ENCODE measurements around the gene PXDN. TPM values are rescaled to one million over a fixed set of nuclear protein-coding genes. Genes with fewer than 3 reads are reported as not detected.

The PXDN gene
- total and polyA plus RNA-seq, 9 of the 15 experiments (the other 6 are each of a cell fraction or from before 2014, with no cell fraction given): 0.49 TPM; not detected in 8

DNA sequence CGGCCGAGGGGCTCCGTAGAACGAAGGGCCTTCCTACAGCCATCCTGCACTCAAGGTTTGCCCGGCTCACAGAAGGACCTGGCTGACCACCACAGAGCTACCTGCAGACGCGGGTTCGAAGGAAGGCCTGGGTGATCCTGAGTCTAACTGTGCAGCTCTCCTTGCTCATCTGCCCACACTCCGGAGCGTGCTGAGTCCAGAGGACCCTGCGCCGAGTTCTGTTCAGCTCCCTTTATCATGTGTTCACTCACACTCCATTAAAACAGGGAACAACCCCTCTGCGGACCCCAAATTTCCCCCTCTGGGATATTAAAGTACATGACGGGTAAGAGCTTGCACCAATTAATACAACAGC lies 138.3 kb downstream of the PXDN start:
- Histone ChIP-seq H3K4me2 (ENCODE audit: insufficient read depth, low read length) (no peak overlapping the region), H3K27me3 (ENCODE audit: control insufficient read depth in 2 of 2, insufficient read depth in 2 of 2, low read length in 2 of 2) (peaks cover 2 to 52% of the 10 kb centered on the region in 2 experiments; a peak in 2 of 5 replicates), H4K20me1 (replicated peaks; ENCODE audit: control insufficient read depth, insufficient read depth, low read length) (no peaks in the 10 kb centered on the region; the same call in 1 of the 2 replicates), H3K27ac (ENCODE audit: extremely low read depth, low read depth, low read length) (no peak overlapping the region), H3K36me3 (ENCODE audit: control insufficient read depth, insufficient read depth, low read length) (no peaks in the 10 kb centered on the region), H3K9me1 (ENCODE audit: control insufficient read depth, insufficient read depth, low read length) (peaks cover 4% of the 10 kb centered on the region), H3K79me2 (ENCODE audit: control insufficient read depth, insufficient read depth, low read length) (no peaks in the 10 kb centered on the region), H3K4me1 (replicated peaks in 1 of 2; ENCODE audit: control insufficient read depth in 2 of 2, insufficient read depth in 2 of 2, low read length in 2 of 2) (peaks cover 0 to 7% of the 10 kb centered on the region in 2 experiments; a peak in 1 of 5 replicates), H3K4me3 (no peak overlapping the region), H2AFZ (ENCODE audit: low read depth, low read length) (no peak overlapping the region), H3K9me3 (replicated peaks; ENCODE audit: control insufficient read depth, insufficient read depth, low read depth, low read length) (no peaks in the 10 kb centered on the region), H3K9ac (ENCODE audit: insufficient read depth in 1 of 2, low read depth in 2 of 2, low read length in 2 of 2) (no peak overlapping the region)
- TF ChIP-seq RBFOX2 (IDR thresholded peaks at IDR 0.05; ENCODE audit: low read depth, low read length): no peak
- TF ChIP-seq BDP1 (IDR thresholded peaks at IDR 0.05; ENCODE audit: insufficient read depth, insufficient read length): no peak
- no peak for TF ChIP-seq E2F5 (CRISPR knock-in tag; IDR thresholded peaks at IDR 0.05)
- TF ChIP-seq, protein P1, sequence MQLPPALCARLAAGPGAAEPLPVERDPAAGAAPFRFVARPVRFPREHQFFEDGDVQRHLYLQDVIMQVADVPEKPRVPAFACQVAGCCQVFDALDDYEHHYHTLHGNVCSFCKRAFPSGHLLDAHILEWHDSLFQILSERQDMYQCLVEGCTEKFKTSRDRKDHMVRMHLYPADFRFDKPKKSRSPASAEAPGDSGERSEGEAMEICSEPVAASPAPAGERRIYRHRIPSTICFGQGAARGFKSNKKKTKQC (CRISPR knock-in tag; IDR thresholded peaks at IDR 0.05): no peak
- ATAC-seq (peak; percentile 31; the same call in 1 of the 3 replicates), FAIRE-seq (no peak), DNase-seq (ENCODE audit: extremely low read depth in 1 of 4, low spot score in 3 of 4) (no peak)
- in situ Hi-C loops (cut with MboI): no loop called here
- 1% methylated on average over 14 of the region's 14 CpGs for WGBS (ENCODE audit: insufficient coverage, low coverage, missing lambda C conversion rate)
- ChIA-PET POLR2A (interaction anchor here (0.7 kb wide), 1 partner anchor 1040 kb away, joined by 4 read pairs; no protein-coding TSS in a partner anchor), CTCF (ENCODE audit: low intra/inter-chr PET ratio) (no interaction called here)
- BruUV-seq (replicated peaks): no TSS peak
- intact Hi-C loops (cut with micrococcal nuclease): no loop called here

Measured in K562 (cell line).